Trophoblast cell (in vitro differentiated cells and primary cell): ENCODE data around the gene MCM3AP.
A peak's percentile ranks its signal among the peaks of the same experiment; 100 is the strongest.

Source experiments
- DNase-seq, 2 donors: peaks; one replicate each; pipeline ENCODE4 v3.0.0-alpha.2; 2016
- H2AFZ ChIP-seq: 2 replicates; pipeline ENCODE4 v1.6.1; 2013; ENCODE audit warnings: low read length, moderate library complexity, mild to moderate bottlenecking; ENCODE audit not compliant: insufficient read depth, poor library complexity
- H2AK5ac ChIP-seq: 2 replicates; pipeline ENCODE4 v1.6.1; 2013; ENCODE audit warnings: mild to moderate bottlenecking, low read length
- H2BK120ac ChIP-seq: 2 replicates; pipeline ENCODE4 v1.6.1; 2013; ENCODE audit warnings: low read length, mild to moderate bottlenecking, moderate library complexity; ENCODE audit not compliant: insufficient read depth, poor library complexity
- H2BK12ac ChIP-seq: 2 replicates; pipeline ENCODE4 v1.6.1; 2013; ENCODE audit warnings: mild to moderate bottlenecking, low read length, moderate library complexity
- H2BK5ac ChIP-seq: 2 replicates; pipeline ENCODE4 v1.6.1; 2013; ENCODE audit warnings: low read length, low read depth, moderate library complexity, mild to moderate bottlenecking; ENCODE audit not compliant: poor library complexity
- H3K14ac ChIP-seq: 2 replicates; pipeline ENCODE4 v1.6.1; 2013; ENCODE audit warnings: mild to moderate bottlenecking, low read length
- H3K18ac ChIP-seq: 2 replicates; pipeline ENCODE4 v1.6.1; 2013; ENCODE audit warnings: mild to moderate bottlenecking, low read length
- H3K23ac ChIP-seq: 2 replicates; pipeline ENCODE4 v1.6.1; 2013; ENCODE audit warnings: low read length
- H3K27ac ChIP-seq: 2 replicates; pipeline ENCODE4 v1.5.1; 2013; ENCODE audit warnings: low read depth, mild to moderate bottlenecking, inconsistent platforms, low read length, moderate library complexity
- H3K27me3 ChIP-seq: 2 replicates; pipeline ENCODE4 v1.6.1; 2013; ENCODE audit warnings: inconsistent platforms, mild to moderate bottlenecking, low read length, moderate library complexity; ENCODE audit not compliant: insufficient read depth
- H3K36me3 ChIP-seq, 2 experiments: 1 replicate in 1 of 2; 2 replicates in 1 of 2; pipeline ENCODE4 v1.6.1; 2013; ENCODE audit warnings: low read length in 2 of 2, mild to moderate bottlenecking in 2 of 2, moderate library complexity in 1 of 2; ENCODE audit not compliant: insufficient read depth in 2 of 2, control insufficient read depth in 1 of 2
- H3K4ac ChIP-seq: 2 replicates; pipeline ENCODE4 v1.6.1; 2013; ENCODE audit warnings: low read depth, mild to moderate bottlenecking, low read length, moderate library complexity
- H3K4me1 ChIP-seq, 2 experiments: 1 replicate in 1 of 2; 2 replicates in 1 of 2; pipeline ENCODE4 v1.6.1; 2013; ENCODE audit warnings: low read length in 2 of 2, mild to moderate bottlenecking in 2 of 2, moderate library complexity in 1 of 2; ENCODE audit not compliant: insufficient read depth in 2 of 2, control insufficient read depth in 1 of 2
- H3K4me2 ChIP-seq: 2 replicates; pipeline ENCODE4 v1.6.1; 2013; ENCODE audit warnings: inconsistent platforms, mild to moderate bottlenecking, low read length, moderate library complexity
- H3K4me3 ChIP-seq: 2 replicates; pipeline ENCODE4 v1.5.1; 2013; ENCODE audit warnings: mild to moderate bottlenecking, low read depth, low read length, inconsistent platforms
- H3K79me1 ChIP-seq: one replicate; pipeline ENCODE4 v1.6.1; 2013; ENCODE audit warnings: low read length
- H3K79me2 ChIP-seq: 2 replicates; pipeline ENCODE4 v1.6.1; 2013; ENCODE audit warnings: low read length, mild to moderate bottlenecking; ENCODE audit not compliant: control insufficient read depth, insufficient read depth, poor library complexity
- H3K9ac ChIP-seq: 2 replicates; pipeline ENCODE4 v1.6.1; 2013; ENCODE audit warnings: mild to moderate bottlenecking, low read length
- H3K9me3 ChIP-seq: 2 replicates; pipeline ENCODE4 v1.6.1; 2013; ENCODE audit warnings: low read depth, mild to moderate bottlenecking, control low read depth, inconsistent platforms, low read length; ENCODE audit not compliant: insufficient read depth
- H4K12ac ChIP-seq: 2 replicates; pipeline ENCODE4 v1.6.1; 2013; ENCODE audit warnings: low read depth, mild to moderate bottlenecking, low read length, moderate library complexity
- H4K8ac ChIP-seq: 2 replicates; pipeline ENCODE4 v1.6.1; 2013; ENCODE audit warnings: low read depth, mild to moderate bottlenecking, low read length, moderate library complexity
- H4K91ac ChIP-seq: one replicate; pipeline ENCODE4 v1.6.1; 2013; ENCODE audit warnings: low read depth, mild to moderate bottlenecking, low read length, moderate library complexity
- WGBS: extraction: QIAGEN DNeasy Blood & Tissue Kit; methylation state at CpG from one replicate; pipeline ENCODE4 v1.1.7; 2013; ENCODE audit warnings: missing lambda C conversion rate; ENCODE audit not compliant: insufficient read length, insufficient coverage; ENCODE audit errors: extremely low coverage; 5-methylcytosine and 5-hydroxymethylcytosine counted together

MCM3AP gene

DNA sequence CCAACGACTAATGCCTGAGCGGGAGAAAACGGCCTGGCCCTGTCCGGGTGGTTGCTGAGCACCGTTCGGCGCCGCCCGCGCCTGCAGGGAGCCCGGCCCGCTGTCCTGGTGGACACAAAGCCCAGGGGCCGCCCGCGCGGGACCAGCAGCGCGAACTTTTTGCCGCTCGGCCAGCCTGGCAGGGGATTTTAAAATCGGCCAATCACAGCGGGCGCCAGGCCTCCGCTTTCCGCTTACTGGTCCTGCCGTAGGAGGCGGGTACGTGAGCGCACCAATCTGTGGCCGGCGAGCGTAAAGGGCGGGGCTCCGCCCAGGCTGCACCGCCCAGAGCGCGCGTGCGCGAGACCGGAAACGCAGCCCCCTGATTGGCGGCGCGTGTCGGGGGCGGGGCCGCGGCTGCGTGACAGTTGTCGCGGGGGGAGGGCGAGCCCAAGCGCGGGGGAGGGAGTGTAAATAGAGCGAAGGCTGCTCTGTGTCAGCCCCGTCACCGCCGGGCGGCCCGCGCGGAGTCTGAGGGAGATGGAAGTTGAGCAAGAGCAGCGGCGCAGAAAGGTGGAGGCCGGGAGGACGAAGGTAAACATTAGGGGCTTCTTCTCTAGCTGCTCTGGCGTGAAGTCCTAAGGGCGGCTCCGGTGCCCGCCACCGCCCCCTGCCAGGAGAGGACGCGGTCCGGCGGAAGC lies 38.4 kb upstream of the MCM3AP start, which contains the start of the genes C21orf58 and PCNT:
C21orf58 (minus strand) TSS at position 161 of the 680 bp plus-strand sequence. CDS start 1,132 bp downstream, outside the sequence.
PCNT (plus strand) TSS at position 447 of the 680 bp plus-strand sequence; CDS start at position 520, 73 bp downstream.
- peak within 1 kb of the TSS; percentile 92 for H3K14ac ChIP-seq
- peak within 1 kb of the TSS; percentile 95 for H2AK5ac ChIP-seq
- H3K27me3 ChIP-seq, result no peaks in the 10 kb centered on the region
- peak; percentile 99 for DNase-seq
- H3K4me2 ChIP-seq, result peak within 1 kb of the TSS; percentile 95
- H3K4me3 ChIP-seq, result peak within 1 kb of the TSS; percentile 86
- H4K12ac ChIP-seq, result peak within 1 kb of the TSS; percentile 90
- H3K36me3 ChIP-seq, result peaks cover 4 to 13% of the 10 kb centered on the region in 2 experiments
- peak within 1 kb of the TSS; percentile 98 for H3K27ac ChIP-seq
- H3K18ac ChIP-seq, result peak within 1 kb of the TSS; percentile 99
- peaks cover 6 to 16% of the 10 kb centered on the region in 2 experiments for H3K4me1 ChIP-seq
- WGBS, result no CpG with 5 or more reads among the region's 76 CpGs
- H3K79me2 ChIP-seq, result peaks cover 24% of the 10 kb centered on the region
- H3K9me3 ChIP-seq, result no peaks in the 10 kb centered on the region
- H3K79me1 ChIP-seq, result peaks cover 21% of the 10 kb centered on the region
- no peak within 1 kb of the TSS for H3K23ac ChIP-seq
- H2BK120ac ChIP-seq, result peak within 1 kb of the TSS; percentile 93
- H3K9ac ChIP-seq, result peak within 1 kb of the TSS; percentile 95
- peak within 1 kb of the TSS; percentile 94 for H2BK5ac ChIP-seq
- H4K91ac ChIP-seq, result peak within 1 kb of the TSS; percentile 98
- H2AFZ ChIP-seq, result peak within 1 kb of the TSS; percentile 77
- H2BK12ac ChIP-seq, result peak within 1 kb of the TSS; percentile 6
- peak within 1 kb of the TSS; percentile 94 for H3K4ac ChIP-seq
- peak within 1 kb of the TSS; percentile 100 for H4K8ac ChIP-seq

- Histone ChIP-seq H2BK5ac (peak overlapping the region; percentile 49), H3K9me3 (no peaks in the 10 kb centered on the region), H2AFZ (peak overlapping the region; percentile 66), H2AK5ac (peak overlapping the region; percentile 30), H3K79me1 (peaks cover 21% of the 10 kb centered on the region), H3K27me3 (no peaks in the 10 kb centered on the region), H2BK12ac (no peak overlapping the region), H3K9ac (peak overlapping the region; percentile 95), H3K4me3 (peak overlapping the region; percentile 86), H4K8ac (peak overlapping the region; percentile 85), H3K18ac (peak overlapping the region; percentile 28), H3K4me2 (peak overlapping the region; percentile 93), H3K4ac (peak overlapping the region; percentile 94), H3K23ac (no peak overlapping the region), H3K14ac (peak overlapping the region; percentile 92), H2BK120ac (peak overlapping the region; percentile 41), H3K27ac (peak overlapping the region; percentile 61), H3K4me1 (peaks cover 11 to 20% of the 10 kb centered on the region in 2 experiments), H4K91ac (peak overlapping the region; percentile 88), H4K12ac (peak overlapping the region; percentile 49), H3K36me3 (peaks cover 4 to 9% of the 10 kb centered on the region in 2 experiments), H3K79me2 (peaks cover 25% of the 10 kb centered on the region)
- WGBS, result no CpG with 5 or more reads among the region's 34 CpGs
- peak in 1 of 2 donors; percentile 18 for DNase-seq
These were observed 37.9 kb upstream of the MCM3AP start for GRCh38 chr21:46323227-46323709.

DNA sequence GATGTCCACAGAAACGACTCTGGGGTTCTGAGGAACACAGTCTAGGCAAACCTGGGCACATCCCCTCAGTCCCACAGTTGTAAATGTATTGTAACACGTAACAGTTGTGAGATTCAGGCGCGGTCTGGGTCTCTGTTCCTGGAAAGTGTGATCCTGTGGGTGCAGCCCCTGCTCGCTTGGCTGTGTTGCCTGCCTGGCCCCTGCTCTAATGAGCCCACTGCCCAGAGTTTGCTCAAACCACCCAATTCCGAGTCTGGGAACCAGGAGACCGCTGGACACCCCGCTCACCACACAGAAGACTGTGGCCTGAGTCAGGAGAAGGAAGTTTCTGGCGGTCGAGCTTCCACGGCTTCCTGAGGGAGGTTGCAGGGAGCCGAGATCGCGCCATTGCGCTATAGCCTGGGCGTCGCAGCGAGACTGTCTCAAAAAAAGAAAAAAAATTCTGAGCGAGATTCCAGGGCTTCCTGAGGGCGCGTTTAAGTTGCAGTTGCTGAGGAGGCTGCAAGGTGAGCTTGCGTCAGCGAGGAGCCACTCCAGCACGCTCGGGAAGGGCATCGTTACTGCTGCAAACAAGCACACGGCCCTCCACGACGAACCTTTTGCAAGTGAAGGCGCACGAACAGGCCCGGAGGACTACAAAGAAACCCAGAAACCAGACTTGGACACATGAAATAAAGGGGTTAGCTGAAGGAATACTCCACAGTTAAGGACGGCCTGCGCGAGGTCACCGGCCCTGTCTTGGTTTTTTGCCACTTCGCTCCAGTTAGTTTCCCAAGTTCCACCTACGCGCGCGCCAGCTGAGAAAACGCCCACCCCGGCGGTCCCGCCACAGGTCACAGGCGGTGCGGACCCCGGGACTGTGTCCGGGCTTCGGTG lies 37.2 kb upstream of the MCM3AP start:
- Histone ChIP-seq H3K4me1 (peaks cover 13 to 25% of the 10 kb centered on the region in 2 experiments), H3K79me2 (peaks cover 26% of the 10 kb centered on the region), H2BK120ac (peak overlapping the region; percentile 41), H4K12ac (peak overlapping the region; percentile 19), H2AFZ (peak overlapping the region; percentile 43), H3K27me3 (no peaks in the 10 kb centered on the region), H3K4ac (peak overlapping the region; percentile 94), H4K91ac (peak overlapping the region; percentile 88), H3K14ac (peak overlapping the region; percentile 80), H4K8ac (peak overlapping the region; percentile 85), H3K18ac (peak overlapping the region; percentile 47), H2BK12ac (no peak overlapping the region), H3K4me2 (peak overlapping the region; percentile 93), H2AK5ac (peak overlapping the region; percentile 30), H3K9ac (peak overlapping the region; percentile 95), H3K4me3 (peak overlapping the region; percentile 86), H3K79me1 (peaks cover 21% of the 10 kb centered on the region), H3K9me3 (no peaks in the 10 kb centered on the region), H3K23ac (no peak overlapping the region), H3K27ac (peak overlapping the region; percentile 61), H3K36me3 (peaks cover under 1 to 3% of the 10 kb centered on the region in 2 experiments), H2BK5ac (peak overlapping the region; percentile 54)
- no CpG with 5 or more reads among the region's 50 CpGs for WGBS
- DNase-seq, result peak; percentile 19 to 68

- no peak overlapping the region for H2BK5ac ChIP-seq
- H3K9ac ChIP-seq, result no peak overlapping the region
- H3K23ac ChIP-seq, result no peak overlapping the region
- H3K4me1 ChIP-seq, result peaks cover 10 to 22% of the 10 kb centered on the region in 2 experiments
- no peak overlapping the region for H3K18ac ChIP-seq
- peaks cover 2% of the 10 kb centered on the region in 2 experiments for H3K36me3 ChIP-seq
- H3K79me2 ChIP-seq, result peaks cover 26% of the 10 kb centered on the region
- H4K8ac ChIP-seq, result no peak overlapping the region
- H3K27me3 ChIP-seq, result no peaks in the 10 kb centered on the region
- no CpG with 5 or more reads among the region's 4 CpGs for WGBS
- no peak overlapping the region for H3K4me2 ChIP-seq
- H2AFZ ChIP-seq, result no peak overlapping the region
- H3K4ac ChIP-seq, result no peak overlapping the region
- no peak overlapping the region for H4K12ac ChIP-seq
- H2AK5ac ChIP-seq, result no peak overlapping the region
- no peak overlapping the region for H3K14ac ChIP-seq
- H4K91ac ChIP-seq, result no peak overlapping the region
- H3K27ac ChIP-seq, result no peak overlapping the region
- H3K79me1 ChIP-seq, result peaks cover 21% of the 10 kb centered on the region
- no peak overlapping the region for H2BK120ac ChIP-seq
- H2BK12ac ChIP-seq, result no peak overlapping the region
- no peak for DNase-seq
- H3K4me3 ChIP-seq, result no peak overlapping the region
- H3K9me3 ChIP-seq, result no peaks in the 10 kb centered on the region
These were observed 35.0 kb upstream of the MCM3AP start for GRCh38 chr21:46320331-46320801.
